OCI-LY3 (cell line): ENCODE data around the gene ST14.

Source experiments
- H2AFZ ChIP-seq: fragments of 200-600, 300-600 bp; shearing (Covaris generic); 2 replicates; pipeline ENCODE4 v1.6.0; 2014; ENCODE audit warnings: antibody characterized with exemption, low read depth, low read length
- H3K27ac ChIP-seq: fragments of 200-600, 300-600 bp; sonication (generic); 2 replicates; pipeline ENCODE4 v1.5.1; 2014; ENCODE audit warnings: mild to moderate bottlenecking, low read length, moderate library complexity, mixed read lengths
- H3K27me3 ChIP-seq: fragments of 200-600, 300-600 bp; sonication (generic); 2 replicates; pipeline ENCODE4 v1.6.1; 2014; ENCODE audit warnings: low read depth, low read length, mixed read lengths
- H3K36me3 ChIP-seq: fragments of 200-600, 300-600 bp; sonication (generic); replicated peaks from 2 replicates; pipeline ENCODE3; 2014; ENCODE audit warnings: low read depth, low read length, mixed read lengths
- H3K4me1 ChIP-seq: fragments of 300-600, 200-600 bp; sonication (generic); 2 replicates; pipeline ENCODE4 v1.6.1; 2014; ENCODE audit warnings: low read length, mixed read lengths
- H3K4me2 ChIP-seq: fragments of 200-600, 300-600 bp; sonication (generic); 2 replicates; pipeline ENCODE4 v1.6.1; 2014; ENCODE audit warnings: low read length, mixed read lengths
- H3K4me3 ChIP-seq: fragments of 300-600, 200-600 bp; sonication (generic); 2 replicates; pipeline ENCODE4 v1.5.1; 2014; ENCODE audit warnings: antibody characterized with exemption, mild to moderate bottlenecking, low read length, moderate library complexity
- H3K79me2 ChIP-seq: fragments of 300-600, 200-600 bp; shearing (Covaris generic); 2 replicates; pipeline ENCODE4 v1.6.1; 2014; ENCODE audit warnings: mild to moderate bottlenecking, low read length, mixed read lengths
- H3K9ac ChIP-seq: fragments of 300-600, 200-600 bp; shearing (Covaris generic); 2 replicates; pipeline ENCODE4 v1.6.0; 2014; ENCODE audit warnings: mild to moderate bottlenecking, low read length, moderate library complexity
- H3K9me3 ChIP-seq: fragments of 200-600, 300-600 bp; shearing (Covaris generic); 2 replicates; pipeline ENCODE4 v1.6.1; 2014; ENCODE audit warnings: low read length, mixed read lengths; ENCODE audit not compliant: insufficient read depth
- H4K20me1 ChIP-seq: fragments of 200-600, 300-600 bp; sonication (generic); 2 replicates; pipeline ENCODE4 v1.6.1; 2016; ENCODE audit warnings: low read length, mixed read lengths; ENCODE audit not compliant: insufficient read depth
- EZH2phosphoT487 ChIP-seq: fragments of 200-600 bp; shearing (Covaris generic); IDR thresholded peaks from 2 replicates; pipeline ENCODE4 v1.6.1; 2018; ENCODE audit warnings: antibody characterized with exemption, mixed run types, low read depth
- TF ChIP-seq, protein P1 (sequence below): fragments of 200-600, 300-600 bp; sonication (generic); IDR thresholded peaks from 2 replicates; pipeline ENCODE4 v1.5.1; 2014; ENCODE audit warnings: antibody characterized with exemption, low read length, low read depth

The ST14 gene

DNA sequence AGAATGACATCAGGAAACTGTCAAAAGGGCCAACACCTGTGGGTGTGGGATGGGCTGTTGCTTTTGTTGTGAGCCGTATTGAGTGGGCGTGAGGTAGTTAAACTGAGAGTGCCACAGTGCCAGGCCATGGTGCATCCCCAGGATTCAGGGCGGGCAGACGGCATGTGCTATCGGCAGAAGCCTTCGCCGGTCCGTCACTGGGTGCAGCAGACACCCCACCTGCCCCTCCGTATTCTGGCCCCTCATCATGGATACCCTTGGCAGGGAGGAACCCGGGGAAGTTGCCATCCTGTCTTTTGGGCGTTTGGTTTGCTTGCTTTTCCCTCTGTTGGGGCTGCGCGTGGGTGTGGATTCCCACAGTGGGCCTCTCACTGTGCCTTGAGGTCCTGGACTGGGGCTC lies 27.5 kb downstream of the ST14 start:
- Histone ChIP-seq H3K27me3 (no peaks in the 10 kb centered on the region), H3K9ac (no peak overlapping the region), H3K9me3 (no peaks in the 10 kb centered on the region), H3K4me2 (no peak overlapping the region), H3K27ac (no peak overlapping the region), H3K4me3 (no peak overlapping the region), H2AFZ (no peak overlapping the region), H3K36me3 (peaks cover 3% of the 10 kb centered on the region), H3K79me2 (peaks cover 55% of the 10 kb centered on the region), H3K4me1 (peaks cover 10% of the 10 kb centered on the region), H4K20me1 (peaks cover 29% of the 10 kb centered on the region)
- no peak for TF ChIP-seq EZH2phosphoT487
- TF ChIP-seq, protein P1, sequence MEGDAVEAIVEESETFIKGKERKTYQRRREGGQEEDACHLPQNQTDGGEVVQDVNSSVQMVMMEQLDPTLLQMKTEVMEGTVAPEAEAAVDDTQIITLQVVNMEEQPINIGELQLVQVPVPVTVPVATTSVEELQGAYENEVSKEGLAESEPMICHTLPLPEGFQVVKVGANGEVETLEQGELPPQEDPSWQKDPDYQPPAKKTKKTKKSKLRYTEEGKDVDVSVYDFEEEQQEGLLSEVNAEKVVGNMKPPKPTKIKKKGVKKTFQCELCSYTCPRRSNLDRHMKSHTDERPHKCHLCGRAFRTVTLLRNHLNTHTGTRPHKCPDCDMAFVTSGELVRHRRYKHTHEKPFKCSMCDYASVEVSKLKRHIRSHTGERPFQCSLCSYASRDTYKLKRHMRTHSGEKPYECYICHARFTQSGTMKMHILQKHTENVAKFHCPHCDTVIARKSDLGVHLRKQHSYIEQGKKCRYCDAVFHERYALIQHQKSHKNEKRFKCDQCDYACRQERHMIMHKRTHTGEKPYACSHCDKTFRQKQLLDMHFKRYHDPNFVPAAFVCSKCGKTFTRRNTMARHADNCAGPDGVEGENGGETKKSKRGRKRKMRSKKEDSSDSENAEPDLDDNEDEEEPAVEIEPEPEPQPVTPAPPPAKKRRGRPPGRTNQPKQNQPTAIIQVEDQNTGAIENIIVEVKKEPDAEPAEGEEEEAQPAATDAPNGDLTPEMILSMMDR = no peak

DNA sequence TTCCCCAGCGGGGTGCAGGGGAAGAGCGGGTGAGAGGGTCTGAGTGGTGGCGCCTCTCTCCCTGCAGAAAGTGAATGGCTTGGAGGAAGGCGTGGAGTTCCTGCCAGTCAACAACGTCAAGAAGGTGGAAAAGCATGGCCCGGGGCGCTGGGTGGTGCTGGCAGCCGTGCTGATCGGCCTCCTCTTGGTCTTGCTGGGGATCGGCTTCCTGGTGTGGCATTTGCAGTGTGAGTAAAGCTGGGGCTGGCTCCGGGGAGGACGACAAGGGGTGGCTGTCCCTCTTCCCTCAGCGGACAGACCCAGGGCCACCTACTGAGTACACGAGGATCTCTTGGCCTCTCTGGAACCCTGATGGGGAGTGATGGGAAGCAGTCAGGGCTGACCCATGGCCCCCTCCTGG lies 28.5 kb downstream of the ST14 start:
- Histone ChIP-seq H3K4me3 (no peak overlapping the region), H3K79me2 (peaks cover 47% of the 10 kb centered on the region), H3K9ac (no peak overlapping the region), H3K9me3 (no peaks in the 10 kb centered on the region), H3K4me1 (peaks cover 5% of the 10 kb centered on the region), H3K4me2 (no peak overlapping the region), H3K27me3 (no peaks in the 10 kb centered on the region), H3K36me3 (peaks cover 5% of the 10 kb centered on the region), H3K27ac (no peak overlapping the region), H4K20me1 (peaks cover 29% of the 10 kb centered on the region), H2AFZ (no peak overlapping the region)
- TF ChIP-seq, protein P1 = no peak
- no peak for TF ChIP-seq EZH2phosphoT487

DNA sequence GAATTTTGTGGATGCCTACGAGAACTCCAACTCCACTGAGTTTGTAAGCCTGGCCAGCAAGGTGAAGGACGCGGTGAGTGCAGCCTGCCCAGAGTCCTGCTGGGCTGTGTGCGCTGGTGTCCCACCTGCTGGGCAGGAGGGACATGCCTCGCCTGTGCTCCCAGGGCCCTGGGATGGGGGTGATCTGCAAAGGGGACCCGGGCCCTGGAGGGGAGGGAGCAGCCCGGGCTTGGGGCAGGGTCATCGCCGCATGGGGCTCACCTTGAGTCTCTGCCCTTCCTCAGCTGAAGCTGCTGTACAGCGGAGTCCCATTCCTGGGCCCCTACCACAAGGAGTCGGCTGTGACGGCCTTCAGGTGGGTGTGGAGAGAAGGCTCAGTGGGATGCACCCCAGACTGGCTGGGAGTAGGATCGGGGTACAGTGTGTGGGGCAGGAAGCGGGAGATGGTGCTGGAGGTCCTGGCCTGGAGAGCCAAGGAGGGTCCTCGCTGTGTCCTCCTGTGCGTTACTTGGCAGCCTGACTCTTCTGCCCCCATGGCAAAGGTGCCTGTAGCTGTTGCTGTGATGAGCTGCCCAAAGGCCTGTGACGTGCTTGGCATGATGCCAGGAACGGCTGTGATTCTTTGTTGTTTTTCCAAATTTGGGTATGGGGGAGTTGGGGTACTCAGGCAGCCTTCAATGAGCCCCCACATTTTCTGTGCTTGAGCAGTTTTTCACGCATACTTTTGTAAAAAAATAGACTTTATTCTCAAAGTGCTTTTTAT lies 29.2 kb downstream of the ST14 start:
- no peaks in the 10 kb centered on the region for H3K9me3 ChIP-seq
- H3K9ac ChIP-seq = no peak overlapping the region
- H3K4me2 ChIP-seq = no peak overlapping the region
- peaks cover 29% of the 10 kb centered on the region for H4K20me1 ChIP-seq
- H3K4me3 ChIP-seq = no peak overlapping the region
- H2AFZ ChIP-seq = no peak overlapping the region
- H3K27ac ChIP-seq = no peak overlapping the region
- no peaks in the 10 kb centered on the region for H3K27me3 ChIP-seq
- TF ChIP-seq EZH2phosphoT487 = no peak
- TF ChIP-seq, protein P1 = no peak
- peaks cover 5% of the 10 kb centered on the region for H3K36me3 ChIP-seq
- peaks cover 40% of the 10 kb centered on the region for H3K79me2 ChIP-seq
- peaks cover 5% of the 10 kb centered on the region for H3K4me1 ChIP-seq

DNA sequence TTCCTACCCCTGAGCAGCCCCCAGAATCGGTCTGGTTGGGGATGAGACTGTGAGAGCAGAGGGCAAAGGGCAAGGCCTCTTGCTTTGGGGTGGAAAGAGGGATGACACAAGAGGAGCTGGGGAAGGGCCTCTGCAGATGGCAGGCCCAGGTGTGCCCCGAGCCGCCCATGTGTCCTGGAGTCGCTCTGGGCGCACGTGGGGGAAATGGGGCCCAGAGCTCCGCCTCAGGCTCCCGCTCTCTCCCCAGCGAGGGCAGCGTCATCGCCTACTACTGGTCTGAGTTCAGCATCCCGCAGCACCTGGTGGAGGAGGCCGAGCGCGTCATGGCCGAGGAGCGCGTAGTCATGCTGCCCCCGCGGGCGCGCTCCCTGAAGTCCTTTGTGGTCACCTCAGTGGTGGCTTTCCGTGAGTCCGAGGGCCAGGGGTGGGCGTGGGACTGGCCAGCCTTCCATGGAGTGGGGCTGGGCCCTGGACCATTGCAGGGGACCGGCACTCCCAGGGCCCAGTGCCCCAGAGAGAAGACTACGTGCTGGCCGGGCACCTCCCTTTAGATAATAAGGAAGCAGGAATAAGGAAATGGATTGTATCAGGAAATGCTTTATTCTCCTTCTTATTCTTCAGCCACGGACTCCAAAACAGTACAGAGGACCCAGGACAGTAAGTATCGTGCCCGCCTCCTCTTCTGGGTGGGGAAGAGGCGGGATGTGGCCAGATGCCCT lies 30.1 kb downstream of the ST14 start:
- Histone ChIP-seq H3K9me3 (no peaks in the 10 kb centered on the region), H3K4me3 (no peak overlapping the region), H3K4me2 (no peak overlapping the region), H2AFZ (no peak overlapping the region), H3K27ac (no peak overlapping the region), H3K36me3 (peaks cover 5% of the 10 kb centered on the region), H3K79me2 (peaks cover 31% of the 10 kb centered on the region), H3K27me3 (no peaks in the 10 kb centered on the region), H3K4me1 (peaks cover 5% of the 10 kb centered on the region), H4K20me1 (peaks cover 29% of the 10 kb centered on the region), H3K9ac (no peak overlapping the region)
- TF ChIP-seq EZH2phosphoT487 = no peak
- TF ChIP-seq, protein P1 = no peak
